ENCODE measurements around the gene DEFB129.

GRCh38 chr20:275791-276190, 48.7 kb downstream of the DEFB129 start:
- TF ChIP-seq CTCF (IDR thresholded peaks at IDR 0.05) (no peak), POLR2A (IDR thresholded peaks at IDR 0.05) (no peak)

Measured in esophagus squamous epithelium (tissue), 4 donors.